SKM-1 treated with dmso at 0.1 percent for 144 hours (cell line): ENCODE measurements around the gene KMT2E.
"Not testable (repeated sequence)": the region's sequence is repeated elsewhere in the genome, so short reads cannot be mapped to it uniquely, and the experiment has no call there.

Source experiments
- DNase-seq: peaks from one replicate; lab custom pipeline; 2025; ENCODE audit not compliant: unreplicated experiment; lab: John Stamatoyannopoulos, UW

KMT2E gene

DNA sequence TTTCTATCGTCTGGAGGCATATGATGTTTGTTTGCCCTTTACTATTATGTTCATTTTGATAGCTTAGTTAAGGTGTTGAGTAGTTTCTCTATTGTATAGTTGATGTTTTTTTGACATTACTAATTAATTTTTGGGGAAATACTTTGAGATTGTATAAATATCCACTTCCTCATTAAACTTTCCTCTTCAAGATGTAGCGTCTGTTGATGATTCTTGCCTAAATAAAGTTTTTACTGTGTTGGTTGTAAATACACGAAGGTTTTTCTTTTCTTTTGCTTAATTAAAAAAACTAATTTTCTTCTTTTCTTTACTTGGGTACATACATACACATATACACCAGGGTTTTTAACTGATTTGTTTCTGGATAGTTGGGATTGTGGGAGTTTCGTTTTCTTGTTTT is 8.5 kb downstream of the KMT2E start:
- no peak for DNase-seq

DNA sequence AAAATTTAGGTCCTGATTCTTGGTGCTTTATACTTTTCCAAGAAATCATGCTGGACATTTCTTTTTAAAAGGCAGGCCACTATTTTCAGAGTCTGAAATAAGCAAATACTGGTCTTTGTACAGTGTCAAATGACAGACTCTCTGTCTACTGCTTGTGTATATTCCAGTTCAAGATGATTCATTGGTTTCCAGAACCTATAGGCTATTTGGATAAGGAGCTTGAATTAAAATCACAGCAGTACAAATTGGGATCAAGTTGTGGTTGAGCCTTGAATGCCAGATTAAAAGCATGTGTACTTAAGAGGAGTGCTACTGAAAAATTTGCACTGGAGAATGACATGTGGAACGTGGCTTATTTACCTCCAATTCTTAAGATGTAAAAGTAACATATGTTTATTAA is 10.7 kb downstream of the KMT2E start:
- no peak for DNase-seq

DNA sequence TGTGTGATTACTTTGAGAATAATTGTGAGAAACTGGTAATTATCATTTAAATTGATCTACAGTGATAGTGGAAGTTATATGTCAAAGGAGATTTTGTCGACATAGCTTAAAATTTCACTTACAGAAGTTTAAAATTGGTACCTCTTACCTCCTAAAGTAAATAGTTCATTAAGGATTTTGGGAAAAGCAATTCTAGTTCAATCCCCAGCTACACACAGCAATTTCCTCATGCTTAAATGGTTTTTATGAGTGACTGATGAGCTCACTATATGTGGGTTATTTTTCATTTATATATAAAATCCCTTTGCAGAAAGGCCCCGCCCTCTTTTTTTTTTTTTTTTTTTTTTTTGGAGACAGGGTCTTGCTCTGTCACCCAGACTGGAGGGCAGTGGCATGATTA is 12.7 kb downstream of the KMT2E start:
- DNase-seq: no peak

DNA sequence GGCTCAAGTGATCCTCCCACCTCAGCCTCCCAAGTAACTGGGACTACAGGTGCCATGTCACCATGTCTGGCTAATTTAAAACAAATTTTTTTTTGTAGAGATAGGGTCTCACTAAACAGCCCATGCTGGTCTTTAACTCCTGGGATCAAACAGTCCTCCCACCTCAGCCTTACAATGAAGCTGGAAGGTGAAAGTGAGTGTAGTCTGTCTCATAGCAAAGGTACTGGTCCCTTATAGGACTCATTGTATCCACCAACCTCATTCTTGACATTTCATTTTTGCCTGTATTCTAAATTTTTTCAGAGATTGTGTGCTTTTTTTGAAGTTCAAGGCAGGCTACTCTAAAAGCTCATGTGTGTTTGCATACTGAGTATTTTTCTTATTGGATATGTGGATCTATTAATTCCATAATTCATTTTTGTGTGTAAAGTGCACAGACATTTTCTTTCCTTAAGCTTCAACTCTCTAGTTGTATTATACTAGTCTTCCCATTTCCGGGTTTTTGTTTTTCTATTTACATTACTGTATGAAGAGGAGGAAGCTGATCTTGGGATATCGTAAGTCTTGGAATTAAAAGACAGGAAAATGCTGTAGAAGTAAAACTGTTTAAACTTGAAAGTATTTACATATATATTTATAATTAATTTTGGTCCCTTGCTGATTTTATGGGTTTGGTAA is 13.3 kb downstream of the KMT2E start:
- no peak for DNase-seq

DNA sequence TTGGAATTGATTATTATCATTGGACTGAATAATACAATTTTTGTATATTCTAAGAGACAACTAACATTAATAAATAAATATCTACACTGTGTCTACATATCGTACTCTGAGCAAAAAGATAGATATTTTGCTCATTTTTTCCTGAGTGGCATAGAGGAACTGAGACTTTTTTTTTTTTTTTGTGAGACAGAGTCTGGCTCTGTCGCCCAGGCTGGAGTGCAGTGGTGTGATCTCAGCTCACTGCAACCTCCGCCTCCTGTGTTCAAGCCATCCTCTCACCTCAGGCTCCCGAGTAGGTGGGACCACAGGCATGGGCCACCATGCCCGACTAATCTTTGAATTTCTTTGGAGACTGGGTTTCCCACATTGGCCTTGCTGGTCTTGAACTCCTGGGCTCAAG is 14.0 kb downstream of the KMT2E start:
- no peak for DNase-seq

DNA sequence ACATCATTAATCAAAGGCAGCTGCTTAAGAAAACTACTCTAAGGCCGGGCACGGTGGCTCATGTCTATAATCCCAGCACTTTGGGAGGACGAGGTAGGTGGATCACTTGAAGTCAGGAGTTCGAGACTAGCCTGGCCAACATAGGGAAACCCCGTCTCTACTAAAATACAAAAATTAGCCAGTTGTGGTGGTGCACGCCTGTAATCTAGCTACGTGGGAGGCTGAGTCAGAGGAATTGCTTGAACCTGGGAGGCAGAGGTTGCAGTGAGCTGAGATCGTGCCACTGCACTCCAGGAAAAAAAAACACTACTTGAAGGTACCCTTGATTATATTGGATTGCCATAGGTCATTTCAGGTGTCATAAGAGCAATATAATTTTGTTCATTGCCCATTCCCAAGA is 14.9 kb downstream of the KMT2E start:
- DNase-seq: not testable (repeated sequence)

DNA sequence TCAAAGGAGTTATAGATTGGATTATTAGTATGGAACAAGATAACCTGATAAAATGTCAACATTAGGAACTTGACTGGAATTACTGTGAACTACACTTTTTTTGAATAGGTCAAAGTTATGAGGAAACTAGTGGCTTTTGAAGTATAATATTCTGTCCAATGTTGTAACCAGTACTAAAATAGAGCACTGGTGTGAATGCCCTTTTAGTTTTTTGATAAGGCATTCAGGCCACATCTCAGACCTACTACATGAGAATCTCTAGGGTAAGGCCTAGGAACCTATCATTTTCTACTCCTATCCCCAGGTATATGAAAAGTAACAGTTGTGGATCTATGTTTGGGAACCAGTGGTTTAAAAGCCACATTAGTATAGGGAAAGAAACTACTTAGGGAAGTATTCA is 16.4 kb downstream of the KMT2E start:
- DNase-seq: no peak

DNA sequence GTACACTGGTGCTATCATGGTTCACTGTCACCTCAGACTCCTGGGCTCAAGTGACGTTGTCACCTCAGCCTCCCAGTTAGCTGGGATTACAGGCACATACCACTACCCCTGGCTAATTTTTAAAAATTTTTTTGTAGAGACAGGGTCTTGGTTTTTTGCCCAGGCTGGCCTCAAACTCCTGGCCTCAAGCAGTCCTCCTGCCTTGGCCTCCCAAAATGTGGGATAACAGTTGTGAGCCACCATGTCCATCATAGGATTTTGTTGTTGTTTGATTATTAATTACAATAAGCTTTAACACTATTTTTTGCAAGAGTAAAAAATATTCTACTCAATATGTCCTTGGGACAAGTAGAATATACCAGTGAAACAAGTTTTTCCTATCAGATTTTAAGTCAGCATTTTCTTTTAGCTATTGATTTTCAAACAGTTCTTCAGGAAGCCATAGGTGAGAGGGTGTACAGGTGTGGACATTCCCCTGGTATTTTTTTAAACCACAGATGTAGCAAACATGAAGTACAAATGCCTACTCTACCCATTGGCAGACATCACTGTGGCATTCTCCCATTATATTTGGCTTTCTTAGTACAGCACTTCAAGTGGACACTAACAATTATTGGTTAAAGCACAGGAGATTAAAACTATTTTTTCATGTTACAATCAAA is 18.7 kb downstream of the KMT2E start:
- no peak for DNase-seq

DNA sequence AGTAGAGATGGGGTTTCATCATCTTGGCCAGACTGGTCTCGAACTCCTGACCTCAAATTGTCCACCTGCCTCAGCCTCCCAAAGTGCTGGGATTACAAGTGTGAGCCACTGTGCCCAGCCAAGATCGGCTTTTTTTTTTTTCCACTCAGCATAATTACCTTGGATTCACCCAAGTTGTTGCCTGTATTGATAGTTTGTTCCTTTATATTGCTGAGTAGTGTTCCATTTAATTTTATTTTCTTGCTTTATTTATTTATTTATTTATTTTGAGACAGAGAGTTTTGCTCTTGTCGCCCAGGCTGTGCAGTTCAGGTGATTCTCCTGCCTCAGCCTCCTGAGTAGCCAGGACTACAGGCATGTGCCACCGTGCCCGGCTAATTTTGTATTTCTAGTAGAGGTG is 21.3 kb downstream of the KMT2E start:
- DNase-seq: no peak

DNA sequence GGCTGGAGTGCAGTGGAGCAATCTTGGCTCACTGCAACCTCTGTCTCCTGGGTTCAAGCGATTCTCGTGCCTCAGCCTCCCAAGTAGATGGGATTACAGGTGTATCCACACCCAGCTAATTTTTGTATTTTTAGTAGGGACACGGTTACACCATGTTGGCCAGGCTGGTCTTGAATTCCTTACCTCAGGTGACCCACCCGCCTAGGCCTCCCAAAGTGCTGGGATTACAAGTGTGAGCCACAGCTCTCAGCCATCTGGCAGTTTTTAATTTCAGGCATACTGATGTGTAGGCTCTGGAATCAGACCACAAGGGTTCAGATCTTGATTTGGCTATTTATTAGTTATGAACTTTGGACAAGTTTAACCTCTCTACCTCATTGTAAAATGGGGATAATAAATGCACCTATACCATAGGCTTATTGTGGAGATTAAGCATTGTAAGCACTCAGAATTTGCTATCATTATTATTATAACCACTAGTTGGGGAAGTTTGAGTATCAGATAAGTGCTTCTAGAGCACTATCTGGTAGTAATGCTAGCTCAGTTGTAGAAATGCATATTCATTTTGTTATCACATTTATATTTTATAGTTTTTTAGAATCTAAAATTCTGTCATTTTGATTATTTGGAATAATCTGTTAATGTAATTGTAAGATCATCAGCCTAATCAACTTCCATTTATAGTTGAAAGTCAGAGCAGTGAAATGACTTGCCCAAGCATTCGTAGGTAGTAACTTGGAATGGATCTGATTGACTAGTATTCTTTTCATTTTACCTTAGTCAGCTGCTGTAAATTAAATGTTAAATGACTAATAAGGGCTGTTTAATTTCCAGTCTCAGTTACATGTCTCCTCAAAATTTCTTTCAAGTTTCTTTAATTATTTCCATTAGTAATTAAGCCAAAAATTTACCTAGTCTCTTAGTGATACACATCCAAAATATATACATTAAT is 22.5 kb downstream of the KMT2E start:
- DNase-seq: no peak

DNA sequence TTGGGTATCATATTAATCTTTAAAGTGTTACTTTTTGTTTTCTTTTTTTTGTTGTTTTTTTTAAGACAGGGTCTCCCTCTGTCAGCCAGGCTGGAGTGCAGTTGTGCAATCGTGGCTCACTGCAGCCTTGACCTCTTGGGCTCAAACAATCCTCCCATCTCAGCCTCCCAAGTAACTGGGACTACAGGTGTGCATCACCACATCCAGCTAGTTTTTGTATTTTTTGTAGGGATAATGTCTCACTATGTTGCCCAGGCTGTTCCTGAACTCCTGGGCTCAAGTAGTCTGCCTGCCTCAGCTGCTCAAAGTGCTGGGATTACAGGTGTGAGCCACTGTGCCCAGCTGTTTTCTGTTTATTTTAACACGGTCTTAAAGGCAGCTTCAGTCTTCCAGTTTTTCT is 23.3 kb downstream of the KMT2E start:
- DNase-seq: no peak

DNA sequence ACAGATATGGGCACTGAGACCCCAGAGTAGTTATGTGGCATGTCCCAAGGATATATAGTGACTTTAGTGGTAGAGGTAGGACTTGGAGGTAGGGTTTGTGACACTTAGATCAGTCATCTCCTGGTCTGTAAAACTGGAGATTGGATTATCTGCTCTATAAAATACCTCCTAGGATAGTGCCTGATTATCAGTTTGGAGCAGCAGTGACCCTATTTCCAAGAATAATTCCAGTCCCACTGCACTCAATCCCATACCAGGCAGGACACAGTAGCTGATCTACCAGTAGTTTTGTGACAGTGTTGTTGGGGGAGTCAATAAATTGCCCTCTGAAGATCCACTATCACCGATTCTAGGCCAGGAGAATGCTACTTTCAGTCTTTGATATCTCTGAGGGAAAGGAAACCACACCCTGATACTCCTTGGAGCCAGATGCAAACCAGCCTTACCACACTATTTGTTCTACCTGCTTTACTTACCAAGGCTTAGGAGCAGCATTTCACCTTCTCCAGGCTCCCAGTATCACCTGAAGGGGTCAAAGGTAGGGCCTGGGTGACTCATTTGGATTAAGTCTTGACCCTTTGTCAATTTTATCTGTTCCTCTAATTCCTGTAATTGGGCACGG is 30.6 kb downstream of the KMT2E start:
- no peak for DNase-seq

DNA sequence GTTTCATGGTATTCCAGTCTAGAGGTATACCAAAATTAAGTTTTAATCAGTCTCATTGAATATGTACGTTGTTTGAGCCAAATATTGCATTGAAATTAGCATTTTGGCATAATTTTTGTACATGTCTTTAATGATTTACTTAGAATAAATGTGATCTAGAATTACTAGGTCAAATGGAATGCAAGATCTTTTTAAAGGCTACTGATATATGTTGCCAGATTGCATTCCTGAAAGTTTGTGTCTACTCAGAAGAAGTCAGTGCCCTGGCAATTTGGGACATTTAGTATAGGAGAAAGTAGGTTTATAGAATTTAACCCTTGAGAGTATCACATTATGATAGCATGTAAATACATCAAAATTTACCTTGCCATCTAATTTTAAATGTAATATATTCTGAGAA is 32.4 kb downstream of the KMT2E start:
- no peak for DNase-seq

DNA sequence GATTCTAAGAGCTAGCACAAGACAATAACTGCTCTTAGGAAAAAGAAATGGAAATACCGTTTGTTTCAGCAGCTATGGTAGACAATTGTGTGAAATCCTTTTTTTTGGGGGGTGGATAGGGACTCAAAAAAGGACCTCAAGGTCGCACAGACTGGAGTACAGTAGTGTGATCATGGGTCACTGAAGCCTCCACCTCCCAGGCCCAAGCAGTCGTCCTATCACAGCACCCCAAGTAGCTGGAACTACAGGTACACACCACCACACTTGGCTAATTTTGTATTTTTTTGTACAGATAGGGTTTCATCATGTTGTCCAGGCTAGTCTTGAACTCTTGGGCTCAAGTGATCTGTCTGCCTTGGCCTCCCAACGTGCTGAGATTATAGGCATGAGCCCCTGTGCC is 33.9 kb downstream of the KMT2E start:
- DNase-seq: no peak

DNA sequence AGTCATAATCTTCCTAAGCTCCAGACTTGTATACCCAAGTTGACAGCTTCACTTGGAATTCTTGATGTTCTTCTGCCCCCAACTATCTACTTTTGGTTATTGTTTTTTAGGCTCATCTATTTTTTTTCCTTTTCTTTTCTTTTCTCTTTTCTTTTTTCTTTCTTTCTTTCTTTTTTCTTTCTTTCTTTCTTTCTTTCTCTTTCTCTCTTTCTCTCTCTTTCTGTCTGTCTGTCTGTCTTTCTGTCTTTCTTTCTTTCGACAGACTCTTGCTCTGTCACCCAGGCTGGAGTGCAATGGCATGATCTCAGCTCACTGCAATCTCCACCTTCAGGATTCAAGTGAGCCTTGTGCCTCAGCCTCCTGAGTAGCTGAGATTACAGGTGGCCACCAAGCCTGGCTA is 36.5 kb downstream of the KMT2E start:
- DNase-seq: no peak

DNA sequence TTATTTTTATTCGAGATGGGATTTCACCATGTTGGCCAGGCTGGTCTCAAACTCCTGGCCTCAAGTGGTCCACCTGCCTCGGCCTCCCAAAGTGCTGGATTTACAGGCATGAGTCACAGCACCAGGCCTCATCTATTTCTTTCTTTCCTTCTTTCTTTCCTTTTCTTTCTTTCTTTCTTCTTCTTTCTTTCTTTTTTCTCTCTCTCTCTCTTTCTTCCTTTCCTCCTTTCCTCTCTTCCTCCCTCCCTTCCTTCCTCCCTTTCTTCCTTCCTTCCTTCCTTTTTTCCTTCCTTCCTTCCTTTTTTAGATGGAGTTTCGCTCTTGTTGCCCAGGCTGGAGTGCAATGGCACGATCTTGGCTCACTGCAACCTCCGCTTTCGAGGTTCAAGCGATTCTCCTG is 36.9 kb downstream of the KMT2E start:
- not testable (repeated sequence) for DNase-seq

DNA sequence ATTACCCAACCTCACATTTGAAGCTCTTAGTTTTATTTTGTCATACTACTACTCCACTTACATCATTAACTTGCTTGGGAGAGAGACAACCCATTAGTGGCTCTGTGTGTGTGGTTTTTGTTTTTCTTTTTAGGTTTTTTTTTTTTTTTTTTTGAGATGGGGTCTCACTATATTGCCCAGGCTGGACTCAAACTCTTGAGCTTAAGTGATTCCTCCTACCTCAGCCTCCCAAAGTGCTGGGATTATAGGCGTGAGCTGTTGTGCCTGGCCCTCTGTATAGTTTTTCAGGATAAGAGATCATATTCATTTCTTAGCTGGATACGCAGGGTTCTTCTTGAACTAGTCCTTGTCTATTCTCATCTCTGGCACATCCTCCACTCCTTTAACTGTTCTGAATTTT is 41.1 kb downstream of the KMT2E start:
- no peak for DNase-seq

DNA sequence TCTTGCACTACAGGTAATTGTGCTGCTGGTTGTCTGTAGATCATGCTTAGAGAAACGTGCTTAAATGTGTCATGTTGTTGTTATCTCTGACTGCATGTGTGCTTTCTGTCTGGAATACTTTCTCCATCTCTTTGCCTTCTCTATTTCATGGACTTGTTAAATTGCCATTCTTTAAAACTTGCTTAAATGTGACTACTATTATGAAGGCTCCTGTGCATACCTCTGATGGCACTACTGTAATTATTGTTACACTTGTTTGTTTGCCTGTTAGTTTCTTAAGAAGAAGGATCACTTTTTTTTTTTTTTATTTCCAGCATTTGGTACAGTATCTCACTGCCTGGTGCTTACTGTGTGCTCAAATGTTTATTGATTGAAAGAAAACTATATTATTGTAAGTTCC is 41.6 kb downstream of the KMT2E start:
- DNase-seq: no peak

DNA sequence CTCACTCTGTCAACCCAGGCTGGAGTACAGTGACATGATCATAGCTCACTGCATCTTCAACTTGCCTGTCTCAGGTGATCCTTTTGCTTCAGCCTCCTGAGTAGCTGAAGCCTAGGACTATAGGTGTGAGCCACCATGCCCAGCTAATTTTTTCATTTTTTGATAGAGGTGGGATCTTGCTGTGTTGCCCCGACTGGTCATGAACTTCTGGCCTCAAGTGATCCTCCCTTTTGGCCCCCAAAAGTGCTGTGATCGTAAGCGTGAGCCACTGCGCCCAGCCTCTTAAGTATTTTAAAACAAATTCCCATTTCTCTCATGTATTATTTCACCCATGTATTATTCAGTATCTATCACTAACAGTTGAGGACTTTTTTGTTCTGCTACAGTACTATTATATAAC is 43.5 kb downstream of the KMT2E start:
- DNase-seq: no peak

DNA sequence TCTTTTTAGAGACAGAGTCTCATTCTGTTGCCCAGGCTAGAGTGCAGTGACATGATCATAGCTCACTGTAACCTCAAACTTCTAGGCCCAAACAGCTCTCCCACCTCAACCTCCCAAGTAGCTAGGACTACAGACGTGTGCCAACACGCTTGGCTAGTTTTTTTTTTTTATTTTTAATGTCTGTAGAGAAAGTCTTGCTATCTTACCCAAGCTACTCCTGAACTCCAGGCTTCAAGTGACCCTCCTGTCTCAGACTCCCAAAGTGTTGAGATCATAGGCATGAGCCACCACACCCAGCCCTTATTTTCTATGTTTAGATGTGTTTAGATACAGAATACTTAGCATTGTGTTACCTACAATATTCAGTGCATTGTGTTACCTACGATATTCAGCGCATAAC is 46.4 kb downstream of the KMT2E start:
- no peak for DNase-seq

DNA sequence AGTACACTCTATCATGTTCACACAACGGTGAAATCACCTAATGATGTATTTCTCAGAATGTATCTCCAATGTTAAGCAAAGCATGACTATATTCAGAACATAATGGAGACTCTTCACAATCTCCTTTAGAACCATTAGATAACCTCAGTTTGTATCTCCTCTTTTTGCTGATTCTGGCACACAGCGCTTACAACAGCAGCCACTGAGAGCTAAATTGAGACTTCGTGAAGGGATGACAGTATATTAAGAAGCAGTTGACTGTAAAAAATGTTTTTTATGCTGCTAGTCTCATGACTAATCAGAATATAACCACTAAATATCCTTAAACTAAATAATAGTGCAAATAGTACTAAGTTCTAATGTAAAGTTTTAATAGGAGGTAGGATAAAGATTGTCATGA is 46.9 kb downstream of the KMT2E start:
- DNase-seq: no peak

DNA sequence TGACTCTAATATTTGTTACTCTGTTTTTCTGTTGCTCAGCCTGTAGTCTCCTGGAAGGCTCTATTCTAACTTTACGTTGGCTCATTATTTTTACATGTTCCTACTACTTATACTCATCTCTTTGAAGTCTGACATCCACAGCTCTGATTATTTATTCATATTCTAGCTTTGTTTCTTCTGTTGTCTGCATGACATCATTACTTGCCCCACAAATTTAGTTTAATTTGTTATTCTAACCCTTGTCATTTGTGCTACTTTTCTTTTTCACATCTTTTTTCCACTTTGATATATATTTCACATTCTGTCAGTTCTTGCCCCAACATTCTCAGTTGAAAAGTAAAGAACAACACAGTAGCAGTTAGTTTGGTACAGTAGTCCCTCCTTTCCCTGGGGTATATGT is 51.1 kb downstream of the KMT2E start:
- no peak for DNase-seq
